Panc1 (cell line): ENCODE measurements around the gene KCNK15.

Experiments
- CTCF ChIP-seq: fragments of 450-650 bp; IDR thresholded peaks from 2 replicates; pipeline ENCODE4 v1.5.1; 2017; ENCODE audit warnings: mild to moderate bottlenecking
- POLR2AphosphoS5 ChIP-seq: IDR thresholded peaks from 2 replicates; pipeline ENCODE4 v1.6.1; 2012; ENCODE audit warnings: mild to moderate bottlenecking, low read depth, low read length, moderate library complexity

GRCh38 chr20:44698351-44698750, 47.3 kb upstream of the KCNK15 start:
- no peak for TF ChIP-seq POLR2AphosphoS5
- TF ChIP-seq CTCF = no peak
